Measurements from ENCODE around the gene TTC28.
"Not testable (repeated sequence)": the region's sequence is repeated elsewhere in the genome, so short reads cannot be mapped to it uniquely, and the experiment has no call there.

Gene TTC28

GRCh38 chr22:28553108-28553866 lies 126.4 kb downstream of the TTC28 start:
- not testable (repeated sequence) for DNase-seq

- DNase-seq = peak; percentile 47
Measured at GRCh38 chr22:28548406-28548805, 131.2 kb downstream of the TTC28 start.

- no peak for DNase-seq
Measured at GRCh38 chr22:28547132-28547842, 132.4 kb downstream of the TTC28 start.

- no peak for DNase-seq
Measured at GRCh38 chr22:28544431-28544868, 135.2 kb downstream of the TTC28 start.

GRCh38 chr22:28542980-28543621 lies 136.5 kb downstream of the TTC28 start:
- no peak for DNase-seq

GRCh38 chr22:28541137-28541536 lies 138.5 kb downstream of the TTC28 start:
- no peak for DNase-seq

- DNase-seq = no peak
Measured at GRCh38 chr22:28538922-28539321, 140.7 kb downstream of the TTC28 start.

GRCh38 chr22:28530565-28530964 lies 149.1 kb downstream of the TTC28 start:
- DNase-seq = not testable (repeated sequence)

GRCh38 chr22:28529144-28529543 lies 150.5 kb downstream of the TTC28 start:
- DNase-seq = not testable (repeated sequence)

GRCh38 chr22:28521451-28521850 lies 158.2 kb downstream of the TTC28 start:
- no peak for DNase-seq

- no peak for DNase-seq
Measured at GRCh38 chr22:28514321-28514821, 165.3 kb downstream of the TTC28 start.

- not testable (repeated sequence) for DNase-seq
Measured at GRCh38 chr22:28512387-28512786, 167.3 kb downstream of the TTC28 start.

- no peak for DNase-seq
Measured at GRCh38 chr22:28507896-28508295, 171.7 kb downstream of the TTC28 start.

- no peak for DNase-seq
Measured at GRCh38 chr22:28506150-28506535, 173.5 kb downstream of the TTC28 start.

- no peak for DNase-seq
Measured at GRCh38 chr22:28505416-28506149, 174.1 kb downstream of the TTC28 start.

GRCh38 chr22:28500006-28500405 lies 179.6 kb downstream of the TTC28 start:
- no peak for DNase-seq

- no peak for DNase-seq
Measured at GRCh38 chr22:28498044-28498443, 181.6 kb downstream of the TTC28 start.

GRCh38 chr22:28497188-28497587 lies 182.5 kb downstream of the TTC28 start:
- no peak for DNase-seq

GRCh38 chr22:28491289-28491688 lies 188.4 kb downstream of the TTC28 start:
- DNase-seq = not testable (repeated sequence)

- no peak for DNase-seq
Measured at GRCh38 chr22:28488825-28489224, 190.8 kb downstream of the TTC28 start.

GRCh38 chr22:28484662-28485061 lies 195.0 kb downstream of the TTC28 start:
- DNase-seq = no peak

- DNase-seq = no peak
Measured at GRCh38 chr22:28481725-28482124, 197.9 kb downstream of the TTC28 start.
